Central memory CD8-positive, alpha-beta T cell (primary cell): ENCODE data around the gene GPR152.
"Not testable (repeated sequence)": the region's sequence is repeated elsewhere in the genome, so short reads cannot be mapped to it uniquely, and the experiment has no call there.

Experiments used
- ATAC-seq: fragments of 150-1000 bp; cut with Tn5 transposase; replicated peaks from 2 replicates; pipeline ENCODE4 v1.10.0; 2022; ENCODE audit warnings: mild to moderate bottlenecking, moderate FRiP score, moderate number of reproducible peaks; ENCODE audit not compliant: poor library complexity, severe bottlenecking; ENCODE audit errors: extremely low read depth
- DNase-seq, 2 donors: peaks; one replicate each; pipeline ENCODE4 v3.0.0; 2021; ENCODE audit warnings: low spot score in 2 of 2
- H3K27ac Mint-ChIP-seq: one replicate; pipeline ENCODE4 v1.8.0; 2022; ENCODE audit warnings: low read depth, mild to moderate bottlenecking, moderate library complexity, mixed read lengths
- H3K27me3 Mint-ChIP-seq: one replicate; pipeline ENCODE4 v1.8.0; 2022; ENCODE audit warnings: mixed read lengths
- H3K36me3 Mint-ChIP-seq: one replicate; pipeline ENCODE4 v1.8.0; 2022; ENCODE audit warnings: mild to moderate bottlenecking, moderate library complexity, mixed read lengths; ENCODE audit not compliant: insufficient read depth
- H3K4me1 Mint-ChIP-seq: one replicate; pipeline ENCODE4 v1.8.0; 2022; ENCODE audit warnings: mixed read lengths
- H3K4me3 Mint-ChIP-seq: one replicate; pipeline ENCODE4 v1.8.0; 2022; ENCODE audit warnings: mild to moderate bottlenecking, moderate library complexity, mixed read lengths
- H3K9me3 Mint-ChIP-seq: one replicate; pipeline ENCODE4 v1.8.0; 2022; ENCODE audit warnings: mixed read lengths

GPR152 gene

DNA sequence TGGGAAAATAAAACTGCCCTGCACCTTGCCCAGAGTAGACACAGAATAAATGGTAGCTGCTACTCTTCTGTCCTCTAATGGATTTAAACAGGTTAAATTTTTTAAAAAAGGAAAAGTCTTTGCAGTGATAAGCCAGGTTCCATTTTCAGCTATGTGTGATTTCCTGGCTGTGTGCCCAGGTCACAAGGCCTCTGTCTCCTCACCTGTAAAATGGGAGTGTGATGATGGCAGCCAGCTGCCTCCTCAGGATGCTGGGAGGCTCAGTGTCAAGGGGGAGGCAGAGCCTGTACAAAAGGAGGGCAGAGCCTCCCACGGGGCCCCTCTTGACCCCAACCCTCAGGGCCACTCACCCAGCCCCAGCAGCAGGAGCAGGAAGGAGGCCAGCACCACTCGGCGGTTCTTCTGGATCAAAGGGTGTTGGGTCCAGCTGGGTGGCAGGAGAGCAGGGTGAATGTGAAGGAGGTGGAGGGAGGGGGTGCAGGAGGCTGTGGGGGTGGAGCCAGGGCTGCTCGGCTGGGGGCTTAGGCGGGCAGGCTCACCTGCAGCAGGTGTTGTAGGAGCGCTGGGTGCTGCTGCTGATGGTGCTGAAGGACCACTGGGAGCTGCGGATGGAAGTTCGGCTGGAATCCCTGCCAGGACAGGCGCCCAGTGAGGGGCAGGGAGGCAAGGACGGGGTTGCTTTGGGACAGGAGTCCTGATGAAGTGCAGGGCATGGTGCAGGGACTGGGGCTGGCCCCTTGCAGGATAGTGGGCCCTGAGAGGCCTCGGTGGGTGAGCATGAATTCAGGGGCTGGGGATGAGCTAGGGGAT is 14.6 kb upstream of the GPR152 start:
- Mint-ChIP-seq H3K4me1 (peaks cover 31% of the 10 kb centered on the region), H3K4me3 (peak overlapping the region; percentile 86), H3K9me3 (no peaks in the 10 kb centered on the region), H3K27me3 (no peaks in the 10 kb centered on the region), H3K27ac (peak overlapping the region; percentile 61), H3K36me3 (peaks cover 8% of the 10 kb centered on the region)
- DNase-seq (no peak), ATAC-seq (no peak)

DNA sequence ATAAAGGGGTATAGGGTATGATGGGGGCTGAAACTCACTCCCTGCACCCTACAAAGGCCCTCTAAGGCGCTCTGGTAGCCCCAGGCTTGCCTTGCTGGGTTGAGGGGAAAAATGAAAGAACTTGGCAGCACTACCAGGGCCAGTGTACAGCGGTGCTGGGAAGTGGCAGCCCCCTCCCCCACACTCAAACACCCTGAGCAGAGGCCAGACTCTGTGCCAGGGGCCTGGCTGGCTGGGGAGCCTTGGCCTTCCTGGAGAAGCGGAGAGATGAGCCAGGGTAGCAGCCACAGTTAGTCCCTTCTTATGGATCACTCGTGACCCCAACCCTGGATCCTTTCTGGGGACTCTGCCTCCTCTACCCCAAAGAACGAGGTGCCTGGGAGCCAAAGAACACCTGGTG is 13.8 kb upstream of the GPR152 start:
- H3K27ac Mint-ChIP-seq, result no peak overlapping the region
- no peak for DNase-seq
- H3K36me3 Mint-ChIP-seq, result peaks cover 8% of the 10 kb centered on the region
- H3K4me1 Mint-ChIP-seq, result peaks cover 31% of the 10 kb centered on the region
- H3K4me3 Mint-ChIP-seq, result peak overlapping the region; percentile 86
- ATAC-seq, result no peak
- no peaks in the 10 kb centered on the region for H3K27me3 Mint-ChIP-seq
- no peaks in the 10 kb centered on the region for H3K9me3 Mint-ChIP-seq

DNA sequence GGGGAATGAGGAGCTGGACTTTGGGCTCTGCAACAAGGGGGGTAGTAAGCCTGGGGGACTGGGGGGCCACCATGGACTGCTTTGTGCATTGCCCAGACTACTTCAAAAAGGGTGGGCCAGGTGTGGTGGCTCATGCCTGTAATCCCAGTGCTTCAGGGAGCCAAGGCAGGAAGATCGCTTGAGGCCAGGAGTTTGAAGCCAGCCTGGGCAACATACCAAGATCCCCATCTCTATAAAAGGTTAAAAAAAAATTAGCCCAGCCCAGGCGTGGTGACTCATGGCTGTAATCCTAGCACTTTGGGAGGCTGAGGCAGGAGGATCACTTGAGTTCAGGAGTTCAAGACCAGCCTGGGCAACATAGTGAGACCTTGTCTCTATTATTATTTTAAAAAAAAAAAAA is 13.0 kb upstream of the GPR152 start:
- H3K4me3 Mint-ChIP-seq, result peak overlapping the region; percentile 88
- not testable (repeated sequence) for DNase-seq, H3K9me3 Mint-ChIP-seq

DNA sequence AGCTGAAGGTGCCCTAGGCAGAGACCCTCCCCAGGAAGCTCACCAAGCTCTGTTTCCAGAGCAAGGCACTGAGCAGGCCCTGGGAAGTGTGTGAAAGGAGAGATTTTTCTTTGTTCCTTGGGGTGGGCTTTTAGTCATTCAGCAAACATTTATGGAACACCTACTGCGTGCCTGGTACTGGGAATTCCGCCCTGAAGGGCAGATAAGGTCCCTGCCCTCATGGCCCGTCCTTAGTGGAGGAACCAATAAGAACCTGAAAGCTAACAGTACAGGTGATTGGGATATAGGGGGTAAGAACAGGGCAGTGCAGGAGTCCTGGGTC is 12.6 kb upstream of the GPR152 start:
- no peak for DNase-seq
- H3K9me3 Mint-ChIP-seq, result no peaks in the 10 kb centered on the region
- H3K27me3 Mint-ChIP-seq, result no peaks in the 10 kb centered on the region
- H3K4me3 Mint-ChIP-seq, result peak overlapping the region; percentile 88
- peak overlapping the region; percentile 84 for H3K27ac Mint-ChIP-seq
- peaks cover 31% of the 10 kb centered on the region for H3K4me1 Mint-ChIP-seq
- no peak for ATAC-seq
- peaks cover 10% of the 10 kb centered on the region for H3K36me3 Mint-ChIP-seq

More for the DNA sequence above, 13.0 kb upstream of the GPR152 start:
- not testable (repeated sequence) for ATAC-seq, H3K27me3 Mint-ChIP-seq
- Mint-ChIP-seq H3K4me1 (peaks cover 31% of the 10 kb centered on the region), H3K27ac (peak overlapping the region; percentile 84), H3K36me3 (peaks cover 10% of the 10 kb centered on the region)

DNA sequence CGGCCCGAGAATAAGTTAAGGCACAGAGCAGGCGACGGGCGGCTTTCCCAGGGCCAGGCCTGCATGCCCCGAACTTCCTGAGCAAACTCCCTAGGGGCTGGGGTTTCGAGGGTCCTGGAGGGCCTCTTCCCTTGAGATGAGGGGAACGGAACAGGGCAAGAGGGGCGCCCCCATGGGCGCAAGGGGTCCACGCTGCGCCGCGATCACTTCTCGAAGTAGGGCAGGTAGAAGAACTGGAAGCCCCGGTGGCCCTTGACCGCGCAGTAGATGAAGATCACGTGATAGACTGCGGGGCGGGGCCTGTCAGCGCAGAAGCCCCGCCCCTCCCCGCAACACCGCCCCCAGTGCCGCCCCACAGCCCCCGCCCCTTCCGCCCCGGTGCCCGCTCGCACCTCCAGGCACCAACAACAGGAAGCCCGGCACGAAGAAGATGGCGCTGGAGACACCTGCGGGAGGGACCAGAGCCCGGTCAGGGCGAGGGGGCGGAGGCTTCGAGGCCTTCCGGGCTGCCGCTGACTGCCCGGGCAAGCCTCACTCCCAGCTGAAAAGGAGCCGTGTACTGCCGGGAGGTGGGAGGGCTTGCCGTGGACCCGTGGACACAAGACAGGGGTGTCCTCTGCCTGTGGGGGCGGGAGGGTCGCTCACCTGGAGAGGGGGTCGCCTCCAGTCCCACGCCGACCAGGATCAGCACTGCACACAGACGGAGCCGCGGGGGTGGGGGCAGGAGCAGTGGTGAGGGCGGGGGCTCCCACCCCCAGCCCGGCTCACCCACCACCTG is 12.1 kb upstream of the GPR152 start:
- no peaks in the 10 kb centered on the region for H3K27me3 Mint-ChIP-seq
- peaks cover 12% of the 10 kb centered on the region for H3K36me3 Mint-ChIP-seq
- peak overlapping the region; percentile 88 for H3K4me3 Mint-ChIP-seq
- peaks cover 31% of the 10 kb centered on the region for H3K4me1 Mint-ChIP-seq
- no peaks in the 10 kb centered on the region for H3K9me3 Mint-ChIP-seq
- ATAC-seq, result peak; percentile 84
- peak overlapping the region; percentile 84 for H3K27ac Mint-ChIP-seq
- peak; percentile 79 to 87 for DNase-seq

DNA sequence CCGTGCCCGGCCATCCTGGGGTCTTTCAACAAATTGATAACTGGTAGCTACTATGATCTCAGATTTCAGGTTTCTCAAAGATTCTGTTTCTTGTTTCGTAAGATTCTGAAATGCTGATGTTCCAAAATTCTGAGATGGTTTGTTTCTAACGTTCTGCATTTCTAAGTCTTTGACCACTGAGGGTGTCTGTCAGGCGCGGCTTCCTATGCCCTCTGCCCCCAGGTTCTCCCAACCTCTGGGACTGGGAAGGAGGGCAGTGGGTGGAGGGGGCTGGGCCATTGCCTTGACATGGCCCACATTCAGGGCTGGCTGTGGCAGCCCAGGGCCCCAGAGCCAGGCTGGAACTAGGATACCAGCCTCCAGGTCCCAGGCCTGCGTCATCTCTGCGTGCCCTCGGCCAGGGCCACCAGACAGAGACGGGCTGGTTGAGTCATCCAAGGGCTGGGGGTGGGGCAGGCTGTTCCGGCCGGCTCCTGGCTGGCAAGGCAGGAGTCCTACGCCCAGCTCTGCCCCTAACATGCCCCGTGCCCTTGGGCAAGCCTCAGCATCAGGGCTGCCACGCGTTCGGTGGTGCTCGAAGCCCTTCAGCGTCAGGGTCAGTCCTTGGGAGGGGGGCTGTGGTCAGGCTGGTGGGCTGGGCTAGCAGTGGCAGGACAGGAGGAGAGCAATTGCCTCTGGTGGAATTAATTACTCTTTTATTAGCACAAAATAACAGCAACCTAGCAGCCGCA is 11.3 kb upstream of the GPR152 start:
- ATAC-seq (no peak), DNase-seq (no peak)
- Mint-ChIP-seq H3K9me3 (no peaks in the 10 kb centered on the region), H3K4me1 (peaks cover 31% of the 10 kb centered on the region), H3K27ac (peak overlapping the region; percentile 84), H3K36me3 (peaks cover 12% of the 10 kb centered on the region), H3K27me3 (no peaks in the 10 kb centered on the region), H3K4me3 (peak overlapping the region; percentile 88)

DNA sequence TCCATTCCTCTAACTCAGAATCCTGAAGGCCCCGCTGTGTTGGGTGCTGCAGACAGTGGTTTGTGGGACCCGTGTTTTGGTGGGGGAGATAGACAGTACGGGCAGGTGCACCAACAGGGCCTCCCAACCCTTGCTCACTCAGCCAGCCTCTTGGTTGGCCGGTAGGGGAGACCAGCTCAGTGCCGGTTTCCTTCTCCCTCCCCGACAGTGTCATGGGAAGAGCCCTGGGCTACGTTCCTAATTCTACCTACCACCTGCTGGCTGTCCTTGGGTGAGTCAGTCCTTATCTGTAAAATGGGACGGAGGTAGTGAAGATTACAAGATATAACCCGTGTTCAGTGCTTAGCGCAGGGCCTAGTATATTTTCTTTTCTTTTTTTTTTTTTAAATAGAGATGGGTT is 10.7 kb upstream of the GPR152 start:
- Mint-ChIP-seq H3K27ac (no peak overlapping the region), H3K36me3 (peaks cover 8% of the 10 kb centered on the region), H3K4me1 (peaks cover 26% of the 10 kb centered on the region), H3K27me3 (no peaks in the 10 kb centered on the region), H3K9me3 (no peaks in the 10 kb centered on the region), H3K4me3 (no peak overlapping the region)
- ATAC-seq (no peak), DNase-seq (no peak)

DNA sequence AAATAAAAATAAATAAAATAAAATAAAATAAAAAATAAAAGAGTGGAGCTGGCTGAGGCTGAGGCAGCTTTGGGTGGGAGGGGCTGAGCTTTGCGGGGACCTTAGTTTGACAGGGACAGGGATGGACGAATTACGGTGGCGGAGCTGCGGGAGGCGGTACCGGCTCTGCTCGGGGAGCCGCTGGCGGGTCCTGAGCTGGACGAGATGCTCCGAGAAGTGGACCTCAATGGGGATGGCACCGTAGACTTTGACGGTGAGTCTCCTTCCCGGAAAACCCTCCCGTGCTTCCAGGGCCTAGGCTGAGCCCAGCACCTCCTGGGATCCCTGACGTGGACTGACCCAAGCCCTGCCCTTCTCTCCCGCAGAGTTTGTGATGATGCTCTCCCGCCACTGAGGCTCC is 5.7 kb upstream of the GPR152 start:
- Mint-ChIP-seq H3K4me1 (no peaks in the 10 kb centered on the region), H3K36me3 (peaks cover 5% of the 10 kb centered on the region), H3K4me3 (no peak overlapping the region), H3K9me3 (no peaks in the 10 kb centered on the region), H3K27ac (no peak overlapping the region), H3K27me3 (no peaks in the 10 kb centered on the region)
- ATAC-seq (no peak), DNase-seq (no peak)

DNA sequence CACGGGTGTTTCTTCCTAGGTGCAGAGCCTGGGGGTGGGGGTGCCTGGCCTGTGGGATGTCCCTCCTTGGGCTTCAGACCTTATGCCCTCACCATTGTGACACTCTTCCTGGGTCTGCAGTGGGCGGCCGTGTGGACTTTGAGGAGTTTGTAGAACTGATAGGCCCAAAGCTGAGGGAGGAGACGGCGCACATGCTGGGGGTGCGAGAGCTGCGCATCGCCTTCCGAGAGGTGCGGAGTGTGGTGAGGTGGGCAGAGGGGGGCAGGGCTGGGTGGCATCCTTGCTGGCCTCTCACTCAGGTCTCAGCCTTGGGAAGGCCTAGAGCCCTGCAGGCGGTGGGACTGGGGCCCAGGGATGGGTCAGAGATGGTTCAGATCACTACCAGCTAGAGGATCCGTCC is 4.9 kb upstream of the GPR152 start:
- H3K9me3 Mint-ChIP-seq, result no peaks in the 10 kb centered on the region
- peak overlapping the region; percentile 32 for H3K27ac Mint-ChIP-seq
- H3K4me1 Mint-ChIP-seq, result no peaks in the 10 kb centered on the region
- peaks cover 5% of the 10 kb centered on the region for H3K36me3 Mint-ChIP-seq
- ATAC-seq (no peak), DNase-seq (no peak)
- no peak overlapping the region for H3K4me3 Mint-ChIP-seq
- H3K27me3 Mint-ChIP-seq, result no peaks in the 10 kb centered on the region

DNA sequence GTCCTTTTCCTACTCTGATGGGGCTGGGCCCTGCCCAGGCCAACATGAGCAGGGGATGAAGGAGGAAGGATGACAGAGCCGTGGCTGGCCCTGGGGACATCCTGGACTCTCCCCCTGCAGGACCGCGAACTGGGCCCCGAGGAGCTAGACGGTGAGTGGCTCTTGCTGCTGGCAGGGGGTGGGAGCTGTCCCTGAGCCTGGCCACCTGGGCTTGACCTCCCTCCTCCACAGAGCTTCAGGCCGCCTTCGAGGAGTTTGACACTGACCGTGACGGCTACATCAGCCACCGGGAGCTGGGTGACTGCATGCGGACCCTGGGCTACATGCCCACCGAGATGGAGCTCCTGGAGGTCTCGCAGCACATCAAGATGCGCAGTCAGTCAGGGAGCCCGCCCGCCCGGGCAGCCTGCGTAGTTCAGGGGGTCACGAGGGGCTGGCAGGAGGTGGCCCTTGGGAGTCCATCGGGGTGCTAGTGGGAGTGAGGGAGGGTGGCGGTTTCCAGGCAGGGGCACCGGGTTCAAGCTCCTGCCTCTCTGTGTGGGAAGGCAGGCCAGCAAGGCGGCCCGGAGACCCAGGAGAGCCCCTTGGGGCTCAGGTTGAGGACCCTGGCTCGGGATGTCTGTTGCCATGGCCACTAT is 3.7 kb upstream of the GPR152 start:
- Mint-ChIP-seq H3K4me1 (no peaks in the 10 kb centered on the region), H3K4me3 (no peak overlapping the region), H3K9me3 (no peaks in the 10 kb centered on the region), H3K36me3 (peaks cover 5% of the 10 kb centered on the region), H3K27ac (no peak overlapping the region), H3K27me3 (no peaks in the 10 kb centered on the region)
- no peak for DNase-seq
- no peak for ATAC-seq

DNA sequence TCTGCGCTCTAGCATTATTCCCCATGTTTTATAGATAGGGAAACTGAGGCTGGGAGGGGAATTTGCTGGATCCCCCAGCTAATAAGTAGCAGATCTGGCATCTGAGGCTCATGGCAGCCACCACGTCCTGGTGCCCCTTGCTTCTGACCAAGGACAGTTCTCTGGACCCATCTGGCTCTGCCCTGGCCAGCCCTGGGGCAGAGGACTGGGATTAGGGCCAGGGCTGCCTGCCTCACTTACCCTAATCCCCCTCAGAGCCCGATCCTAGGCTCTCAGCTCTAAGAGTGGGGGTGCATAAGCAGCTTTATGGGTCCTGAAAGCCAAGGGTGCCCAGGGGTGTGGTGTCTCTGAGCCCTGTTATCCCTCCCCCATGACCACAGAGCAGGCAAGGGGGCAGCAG is 2.5 kb upstream of the GPR152 start, which contains the start of gene CABP4:
TSS of gene CABP4 (plus strand) at position 301 of the 400 bp plus-strand sequence. CDS start at position 371, 70 bp downstream.
- no peak for ATAC-seq
- Mint-ChIP-seq H3K27ac (no peak within 1 kb of the TSS), H3K4me1 (no peaks in the 10 kb centered on the region), H3K27me3 (no peaks in the 10 kb centered on the region), H3K9me3 (no peaks in the 10 kb centered on the region), H3K4me3 (peak within 1 kb of the TSS; percentile 37), H3K36me3 (peaks cover 3% of the 10 kb centered on the region)
- DNase-seq, result no peak
